Measurements from ENCODE around the gene MRFAP1.
"Not testable (repeated sequence)": the region's sequence is repeated elsewhere in the genome, so short reads cannot be mapped to it uniquely, and the experiment has no call there.

Gene MRFAP1

DNA sequence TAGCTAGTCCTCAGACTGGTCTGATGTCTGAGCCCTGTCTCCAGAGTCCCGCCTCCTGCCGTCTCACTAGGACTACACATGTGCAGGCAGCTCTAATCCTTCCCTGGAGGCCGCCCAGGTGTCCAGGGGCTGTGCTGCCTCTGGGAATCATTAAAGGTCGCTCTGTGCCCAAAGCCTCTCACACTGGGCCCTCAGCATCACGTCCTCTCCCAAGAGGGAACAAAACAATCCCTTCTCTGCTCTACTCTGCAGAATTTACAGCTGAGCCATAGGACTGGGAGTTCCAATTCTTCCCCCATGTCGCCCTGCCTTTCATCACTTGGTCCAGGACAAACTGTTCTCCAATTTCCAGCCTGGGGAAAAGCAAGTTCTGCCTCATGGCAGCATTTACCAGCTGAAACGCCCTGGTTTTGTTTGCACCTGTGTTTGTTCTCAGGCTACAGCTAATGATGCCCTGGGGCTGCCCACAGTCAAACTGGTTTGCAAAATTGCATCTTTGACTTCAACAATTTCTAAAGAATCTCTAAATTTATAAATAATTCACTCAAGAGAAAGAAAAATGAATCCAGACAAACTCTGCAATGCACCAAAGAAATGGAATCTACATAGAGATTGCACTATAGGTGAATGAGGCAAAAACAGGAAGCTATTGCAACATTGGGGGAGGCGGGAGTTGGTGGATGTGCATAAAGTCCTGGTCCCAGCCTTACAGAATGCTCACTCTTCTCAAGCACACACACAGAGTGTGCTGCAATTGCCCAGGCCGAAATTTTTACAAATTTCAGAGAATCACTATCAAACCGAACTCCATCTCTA is 7.2 kb upstream of the MRFAP1 start:
- DNase-seq (ENCODE audit: low spot score), result no peak

GRCh38 chr4:6634746-6635145 is 5.7 kb upstream of the MRFAP1 start:
- no peak for DNase-seq (ENCODE audit: low spot score)

GRCh38 chr4:6639137-6639680 is 1.3 kb upstream of the MRFAP1 start:
- no peak for DNase-seq (ENCODE audit: low spot score)

GRCh38 chr4:6641164-6641970 is 882 bp downstream of the MRFAP1 start:
- DNase-seq (ENCODE audit: low spot score), result no peak

DNA sequence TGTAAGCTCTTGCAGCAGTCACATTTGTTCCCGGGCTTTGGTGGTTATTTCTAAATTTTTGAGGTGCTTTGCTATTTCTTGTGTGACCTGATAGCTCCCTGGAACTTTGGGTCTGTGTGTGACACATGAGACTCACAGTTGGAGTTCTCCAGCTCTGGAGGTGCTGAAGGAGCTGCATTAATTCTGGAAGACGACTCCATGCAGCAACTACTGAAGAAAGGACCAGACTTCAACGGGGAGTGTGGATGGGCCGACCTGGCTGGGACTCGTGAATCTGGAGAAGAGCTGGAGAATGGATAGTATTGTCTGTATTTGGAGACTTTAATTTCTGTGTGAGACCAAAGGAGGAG is 1.5 kb downstream of the MRFAP1 start:
- no peak for DNase-seq (ENCODE audit: low spot score)

GRCh38 chr4:6643141-6643847 is 2.8 kb downstream of the MRFAP1 start:
- no peak for DNase-seq (ENCODE audit: low spot score)

DNA sequence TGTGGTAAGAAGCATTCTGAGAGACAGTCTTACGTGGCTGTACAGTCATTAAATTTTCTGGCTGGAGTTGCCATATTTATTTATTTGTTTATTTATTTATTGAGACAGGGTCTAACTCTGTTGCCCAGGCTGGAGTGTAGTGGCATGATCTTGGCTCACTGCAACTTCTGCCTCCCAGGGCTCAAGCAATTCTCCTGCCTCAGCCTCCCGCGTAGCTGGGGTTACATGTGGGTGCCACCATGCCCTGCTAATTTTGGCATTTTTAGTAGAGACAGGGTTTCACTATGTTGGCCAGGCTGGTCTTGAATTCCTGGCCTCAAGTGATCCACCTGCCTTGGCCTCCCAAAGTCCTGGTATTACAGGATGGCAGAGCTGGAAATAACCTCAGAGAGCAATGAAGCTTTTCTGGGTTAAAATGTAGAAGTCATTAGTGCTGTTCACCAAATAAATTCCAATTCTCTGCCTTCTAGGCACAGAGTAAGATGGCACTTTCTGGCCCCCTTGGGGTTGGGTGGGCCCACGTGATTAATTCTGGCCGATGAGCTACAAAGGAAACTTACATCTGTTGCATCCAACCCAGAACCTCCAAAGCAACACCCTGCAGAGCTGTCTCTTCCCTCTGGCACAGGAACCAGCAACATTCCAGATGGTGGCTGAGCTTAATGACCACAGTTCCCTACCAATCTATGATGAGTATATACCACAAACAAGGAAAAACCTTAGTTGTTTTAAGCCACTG is 4.5 kb downstream of the MRFAP1 start:
- DNase-seq (ENCODE audit: low spot score), result no peak

- DNase-seq (ENCODE audit: low spot score), result no peak
These were observed 6.7 kb downstream of the MRFAP1 start for GRCh38 chr4:6647169-6647568.

DNA sequence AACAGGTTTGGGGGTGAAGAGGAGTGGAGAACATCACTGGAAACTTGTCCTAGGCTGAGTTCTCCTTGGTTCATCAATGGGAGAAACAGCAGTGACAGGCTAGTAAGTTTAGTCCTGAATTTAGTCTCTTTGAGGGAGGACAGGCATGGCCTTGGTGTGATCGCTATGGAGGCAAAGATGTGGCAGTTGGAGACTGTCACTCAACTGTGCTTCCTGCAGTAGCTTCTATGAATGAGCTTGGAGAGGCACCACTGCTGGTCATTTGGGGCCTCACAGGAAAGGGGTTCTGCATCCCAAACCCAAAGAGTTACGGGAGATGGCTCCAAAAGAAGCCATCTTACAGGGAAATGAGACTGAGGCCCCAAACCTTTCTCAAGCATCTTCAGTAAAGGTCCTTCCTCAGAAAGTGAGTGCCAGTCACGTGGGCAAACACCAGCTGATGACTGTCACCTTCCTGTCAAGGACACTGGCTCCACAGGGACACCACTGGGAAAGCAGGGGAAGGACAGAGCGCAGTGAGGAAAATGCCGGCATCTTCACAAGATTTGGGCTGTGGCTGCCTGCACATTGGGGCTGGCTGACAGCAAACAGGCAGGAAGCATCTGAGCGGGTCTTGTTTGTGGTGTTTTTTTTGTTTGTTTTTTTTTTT is 7.2 kb downstream of the MRFAP1 start:
- DNase-seq (ENCODE audit: low spot score), result no peak

- DNase-seq (ENCODE audit: low spot score), result no peak
These were observed 8.7 kb downstream of the MRFAP1 start for GRCh38 chr4:6649216-6649615.

DNA sequence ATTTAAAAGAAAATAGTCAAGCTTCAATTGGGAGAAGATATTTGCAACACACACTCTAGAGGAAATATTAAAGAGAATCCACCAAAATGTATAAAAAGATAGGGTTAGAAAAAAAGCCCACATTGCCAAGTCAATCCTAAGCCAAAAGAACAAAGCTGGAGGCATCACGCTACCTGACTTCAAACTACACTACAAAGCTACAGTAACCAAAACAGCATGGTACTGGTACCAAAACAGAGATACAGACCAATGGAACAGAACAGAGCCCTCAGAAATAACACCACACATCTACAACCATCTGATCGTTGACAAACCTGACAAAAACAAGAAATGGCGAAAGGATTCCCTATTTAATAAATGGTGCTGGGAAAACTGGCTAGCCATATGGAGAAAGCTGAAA is 13.7 kb downstream of the MRFAP1 start:
- not testable (repeated sequence) for DNase-seq (ENCODE audit: low spot score)

- DNase-seq (ENCODE audit: low spot score), result not testable (repeated sequence)
These were observed 14.8 kb downstream of the MRFAP1 start for GRCh38 chr4:6655291-6655690.

GRCh38 chr4:6655924-6656323 is 15.4 kb downstream of the MRFAP1 start:
- no peak for DNase-seq (ENCODE audit: low spot score)

GRCh38 chr4:6657242-6658208 is 17.0 kb downstream of the MRFAP1 start:
- DNase-seq (ENCODE audit: low spot score), result no peak

DNA sequence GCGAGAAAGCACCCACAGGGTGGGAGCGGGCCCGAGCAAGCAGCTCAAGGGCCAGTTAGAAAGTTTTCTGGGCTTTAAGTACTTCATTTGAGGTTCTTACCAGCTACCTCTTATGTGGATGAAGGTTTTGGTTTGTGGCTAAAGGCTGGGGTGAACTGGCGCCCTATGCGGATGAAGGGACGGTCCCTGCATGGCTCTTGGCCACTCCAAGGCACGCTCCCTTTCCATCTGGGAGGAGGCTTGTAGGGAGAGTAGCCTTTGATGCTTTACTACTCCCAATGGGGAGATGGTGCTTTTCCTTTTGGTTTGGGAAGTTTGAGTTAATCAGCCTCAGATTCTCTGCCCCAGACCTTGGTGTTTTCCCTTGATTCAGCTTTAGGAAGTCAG is 17.7 kb downstream of the MRFAP1 start:
- no peak for DNase-seq (ENCODE audit: low spot score)

GRCh38 chr4:6658597-6659075 is 18.2 kb downstream of the MRFAP1 start:
- DNase-seq (ENCODE audit: low spot score), result no peak

- no peak for DNase-seq (ENCODE audit: low spot score)
These were observed 19.4 kb downstream of the MRFAP1 start for GRCh38 chr4:6659897-6660296.

- no peak for DNase-seq (ENCODE audit: low spot score)
These were observed 19.9 kb downstream of the MRFAP1 start for GRCh38 chr4:6660430-6660829.

GRCh38 chr4:6662591-6662990 is 22.1 kb downstream of the MRFAP1 start:
- DNase-seq (ENCODE audit: low spot score), result no peak

Measured in SK-N-DZ (cell line).